ENCODE results near the gene RADIL. TPM values are rescaled to one million over a fixed set of nuclear protein-coding genes. Genes with fewer than 3 reads are reported as not detected.

Gene RADIL
- total and polyA plus RNA-seq, 2 donors (not counting 1 experiment from before 2014, with no cell fraction given) = not detected

DNA sequence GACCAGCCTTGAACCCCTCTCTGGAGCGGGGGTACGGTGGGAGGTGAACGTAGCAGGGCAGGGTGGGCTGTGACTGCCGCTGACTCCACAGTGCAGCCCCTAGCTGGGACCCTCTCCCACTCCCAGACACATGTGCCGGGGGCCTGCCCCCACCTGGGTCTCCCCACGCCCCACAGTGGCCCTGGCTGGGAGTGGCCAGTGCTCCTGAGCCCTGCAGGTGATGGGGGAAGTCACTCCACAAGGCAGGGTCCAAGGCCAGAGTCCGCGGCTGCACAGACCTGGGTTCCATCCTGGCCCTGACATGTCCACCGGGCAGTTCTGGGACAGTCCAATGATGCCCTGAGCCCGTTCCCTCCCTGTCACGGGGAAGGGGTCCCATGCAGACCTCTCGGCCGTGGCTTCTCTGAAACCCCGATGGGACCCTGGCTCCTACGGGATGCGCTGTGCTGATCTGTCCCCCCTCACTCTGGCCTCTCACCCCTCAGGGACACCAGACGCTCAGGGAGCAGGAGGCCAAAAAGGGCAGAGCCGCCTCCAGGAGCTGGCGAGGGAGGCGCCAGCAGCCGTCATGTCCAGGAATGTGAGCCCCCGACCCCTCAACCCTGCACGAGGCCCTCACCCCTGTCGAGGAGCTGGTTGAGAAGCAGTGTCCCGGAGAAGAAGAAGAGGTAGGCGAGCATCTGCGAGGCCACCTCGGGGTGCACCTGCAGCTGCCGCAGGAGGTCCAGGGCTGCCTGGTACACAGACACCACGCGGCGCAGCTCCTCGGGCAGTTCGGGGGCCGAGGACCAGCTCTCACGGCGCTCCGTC, 67.7 kb downstream of the RADIL start:
- ATAC-seq (ENCODE audit: low read depth) (no peak), DNase-seq (no peak)
- no peaks in the 10 kb centered on the region for H3K4me1 Mint-ChIP-seq
- no peak overlapping the region for H3K4me3 ChIP-seq (ENCODE audit: control extremely low read depth in 1 of 5, extremely low read depth in 1 of 5, insufficient read depth in 1 of 5, low read depth in 2 of 5, low read length in 4 of 5)
- H4K20me1 ChIP-seq (ENCODE audit: control insufficient read depth, insufficient read depth, low read length, poor library complexity, severe bottlenecking) = no peaks in the 10 kb centered on the region
- peaks cover 25% of the 10 kb centered on the region for H3K27me3 Mint-ChIP-seq
- no peak overlapping the region for H2AFZ ChIP-seq (ENCODE audit: insufficient read depth, low read depth, low read length, poor library complexity, severe bottlenecking)
- TF ChIP-seq, protein P1, sequence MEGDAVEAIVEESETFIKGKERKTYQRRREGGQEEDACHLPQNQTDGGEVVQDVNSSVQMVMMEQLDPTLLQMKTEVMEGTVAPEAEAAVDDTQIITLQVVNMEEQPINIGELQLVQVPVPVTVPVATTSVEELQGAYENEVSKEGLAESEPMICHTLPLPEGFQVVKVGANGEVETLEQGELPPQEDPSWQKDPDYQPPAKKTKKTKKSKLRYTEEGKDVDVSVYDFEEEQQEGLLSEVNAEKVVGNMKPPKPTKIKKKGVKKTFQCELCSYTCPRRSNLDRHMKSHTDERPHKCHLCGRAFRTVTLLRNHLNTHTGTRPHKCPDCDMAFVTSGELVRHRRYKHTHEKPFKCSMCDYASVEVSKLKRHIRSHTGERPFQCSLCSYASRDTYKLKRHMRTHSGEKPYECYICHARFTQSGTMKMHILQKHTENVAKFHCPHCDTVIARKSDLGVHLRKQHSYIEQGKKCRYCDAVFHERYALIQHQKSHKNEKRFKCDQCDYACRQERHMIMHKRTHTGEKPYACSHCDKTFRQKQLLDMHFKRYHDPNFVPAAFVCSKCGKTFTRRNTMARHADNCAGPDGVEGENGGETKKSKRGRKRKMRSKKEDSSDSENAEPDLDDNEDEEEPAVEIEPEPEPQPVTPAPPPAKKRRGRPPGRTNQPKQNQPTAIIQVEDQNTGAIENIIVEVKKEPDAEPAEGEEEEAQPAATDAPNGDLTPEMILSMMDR (IDR thresholded peaks at IDR 0.05) = no peak
- TF ChIP-seq EZH2 (IDR thresholded peaks at IDR 0.05; ENCODE audit: borderline replicate concordance, insufficient read depth, low read depth, low read length, poor library complexity, severe bottlenecking) = no peak
- H3K4me3 Mint-ChIP-seq = no peak overlapping the region
- ChIA-PET CTCF (interaction anchor here (0.9 to 1.7 kb wide), 2 partner anchors 18 to 267 kb away, joined by 3 to 5 read pairs; no protein-coding TSS in a partner anchor), POLR2A (no interaction called here)
- H3K27ac ChIP-seq (ENCODE audit: low read length in 2 of 2) = no peak overlapping the region
- intact Hi-C loops (cut with micrococcal nuclease) = no loop called here
- H3K4me1 ChIP-seq (ENCODE audit: control insufficient read depth in 2 of 2, insufficient read depth in 2 of 2, low read length in 2 of 2) = no peaks in the 10 kb centered on the region
- WGBS (ENCODE audit: insufficient coverage) = 97% methylated on average over 36 of the region's 38 CpGs
- H3K4me2 ChIP-seq (replicated peaks; ENCODE audit: low read depth, low read length, poor library complexity, severe bottlenecking) = no peak overlapping the region
- H3K9me3 Mint-ChIP-seq (ENCODE audit: insufficient read depth) = no peaks in the 10 kb centered on the region
- no peaks in the 10 kb centered on the region for H3K36me3 ChIP-seq (replicated peaks in 1 of 2; ENCODE audit: control extremely low read depth in 1 of 2, control insufficient read depth in 1 of 2, extremely low read depth in 1 of 2, insufficient read depth in 2 of 2, low read length in 1 of 2)
- H3K27ac Mint-ChIP-seq = no peak overlapping the region
- H3K9me3 ChIP-seq (ENCODE audit: control extremely low read depth in 1 of 3, control insufficient read depth in 2 of 3, insufficient read depth in 1 of 3, low read length in 2 of 3) = peaks cover 0 to 22% (median 2%) of the 10 kb centered on the region in 3 donors
- peaks cover 0 to 38% (median 6%) of the 10 kb centered on the region in 4 experiments for H3K27me3 ChIP-seq (replicated peaks in 1 of 4; ENCODE audit: control extremely low read depth in 1 of 4, control insufficient read depth in 3 of 4, insufficient read depth in 4 of 4, low read length in 3 of 4)
- no peaks in the 10 kb centered on the region for H3K79me2 ChIP-seq (ENCODE audit: control insufficient read depth, insufficient read depth, low read length)
- no peak overlapping the region for H3K9ac ChIP-seq (ENCODE audit: low read length)

DNA sequence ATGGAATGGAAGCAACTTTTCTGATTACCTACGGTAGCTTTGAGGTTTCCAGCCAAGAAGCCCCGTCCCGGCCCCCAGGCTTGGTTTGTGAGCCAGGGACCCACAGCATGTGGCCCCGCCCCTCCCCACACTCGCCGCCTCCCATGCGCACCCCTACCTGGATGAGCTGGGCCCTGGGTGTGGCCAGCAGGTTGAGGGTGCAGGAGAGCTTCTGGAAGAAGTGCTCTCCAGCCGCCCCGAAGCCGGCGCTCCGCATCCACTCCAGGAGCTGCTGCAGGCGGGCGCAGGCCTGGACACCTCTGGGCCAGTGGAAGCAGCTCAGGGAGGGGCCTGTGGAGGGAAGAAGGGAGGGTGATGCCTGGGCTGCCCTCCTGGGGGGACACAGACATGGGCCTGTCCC, 68.4 kb downstream of the RADIL start:
- Histone ChIP-seq H3K27me3 (replicated peaks in 1 of 4; ENCODE audit: control extremely low read depth in 1 of 4, control insufficient read depth in 3 of 4, insufficient read depth in 4 of 4, low read length in 3 of 4) (peaks cover 0 to 44% (median 6%) of the 10 kb centered on the region in 4 experiments), H3K4me2 (replicated peaks; ENCODE audit: low read depth, low read length, poor library complexity, severe bottlenecking) (no peak overlapping the region), H3K4me3 (ENCODE audit: control extremely low read depth in 1 of 5, extremely low read depth in 1 of 5, insufficient read depth in 1 of 5, low read depth in 2 of 5, low read length in 4 of 5) (no peak overlapping the region), H3K9me3 (ENCODE audit: control extremely low read depth in 1 of 3, control insufficient read depth in 2 of 3, insufficient read depth in 1 of 3, low read length in 2 of 3) (peaks cover 0 to 22% (median 2%) of the 10 kb centered on the region in 3 donors), H3K36me3 (replicated peaks in 1 of 2; ENCODE audit: control extremely low read depth in 1 of 2, control insufficient read depth in 1 of 2, extremely low read depth in 1 of 2, insufficient read depth in 2 of 2, low read length in 1 of 2) (no peaks in the 10 kb centered on the region), H2AFZ (ENCODE audit: insufficient read depth, low read depth, low read length, poor library complexity, severe bottlenecking) (no peak overlapping the region), H3K27ac (ENCODE audit: low read length in 2 of 2) (no peak overlapping the region), H3K4me1 (ENCODE audit: control insufficient read depth in 2 of 2, insufficient read depth in 2 of 2, low read length in 2 of 2) (peaks cover under 1 to 2% of the 10 kb centered on the region in 2 donors), H4K20me1 (ENCODE audit: control insufficient read depth, insufficient read depth, low read length, poor library complexity, severe bottlenecking) (no peaks in the 10 kb centered on the region), H3K9ac (ENCODE audit: low read length) (no peak overlapping the region), H3K79me2 (ENCODE audit: control insufficient read depth, insufficient read depth, low read length) (no peaks in the 10 kb centered on the region)
- POLR2A ChIA-PET = no interaction called here
- H3K27me3 Mint-ChIP-seq = peaks cover 29% of the 10 kb centered on the region
- no peak for TF ChIP-seq EZH2 (IDR thresholded peaks at IDR 0.05; ENCODE audit: borderline replicate concordance, insufficient read depth, low read depth, low read length, poor library complexity, severe bottlenecking)
- TF ChIP-seq, protein P1 (IDR thresholded peaks at IDR 0.05) = no peak
- CTCF ChIA-PET = interaction anchor here (1.7 kb wide), 1 partner anchor 17 kb away, joined by 5 read pairs; no protein-coding TSS in a partner anchor
- DNase-seq (no peak), ATAC-seq (ENCODE audit: low read depth) (no peak)
- no peak overlapping the region for H3K27ac Mint-ChIP-seq
- H3K9me3 Mint-ChIP-seq (ENCODE audit: insufficient read depth) = no peaks in the 10 kb centered on the region
- H3K4me1 Mint-ChIP-seq = peaks cover 3% of the 10 kb centered on the region
- H3K4me3 Mint-ChIP-seq = no peak overlapping the region
- 98% methylated on average over 14 of the region's 14 CpGs for WGBS (ENCODE audit: insufficient coverage)
- intact Hi-C loops (cut with micrococcal nuclease) = no loop called here
